ENCODE data around the gene PTH1R. TPM values are rescaled to one million over a fixed set of nuclear protein-coding genes. Genes with fewer than 3 reads are reported as not detected.
A peak's percentile ranks its signal among the peaks of the same experiment; 100 is the strongest.

The PTH1R gene
- polyA plus RNA-seq, 1 experiment, result 2.1 TPM

- DNase-seq (ENCODE audit: low read depth), result no peak
- Histone ChIP-seq H3K27me3 (ENCODE audit: control insufficient read depth, insufficient read depth, low read length) (peaks cover 5% of the 10 kb centered on the region), H3K36me3 (ENCODE audit: control insufficient read depth, insufficient read depth, low read length) (no peaks in the 10 kb centered on the region), H3K4me3 (ENCODE audit: low read depth, low read length) (no peak overlapping the region)
- TF ChIP-seq CTCF (IDR thresholded peaks at IDR 0.05; ENCODE audit: insufficient read depth, low read depth, low read length), result no peak
- POLR2A ChIA-PET, result no interaction called here
- CTCF ChIA-PET, result interaction anchor here (1.0 to 12.4 kb wide), 3 partner anchors 13 to 24 kb away, joined by 3 to 70 read pairs (median 5); no protein-coding TSS in a partner anchor
These were observed 13.6 kb downstream of the PTH1R start for GRCh38 chr3:46891132-46891531.

GRCh38 chr3:46892285-46893145 is 15.0 kb downstream of the PTH1R start:
- ChIA-PET POLR2A (no interaction called here), CTCF (interaction anchor here (1.1 to 12.4 kb wide), 5 partner anchors 17 to 186 kb away, joined by 3 to 70 read pairs (median 5); partner anchors contain the start of gene MYL3)
- Histone ChIP-seq H3K36me3 (ENCODE audit: control insufficient read depth, insufficient read depth, low read length) (no peaks in the 10 kb centered on the region), H3K27me3 (ENCODE audit: control insufficient read depth, insufficient read depth, low read length) (peaks cover 6% of the 10 kb centered on the region), H3K4me3 (ENCODE audit: low read depth, low read length) (peak overlapping the region; percentile 37)
- no peak for DNase-seq (ENCODE audit: low read depth)
- TF ChIP-seq CTCF (IDR thresholded peaks at IDR 0.05; ENCODE audit: insufficient read depth, low read depth, low read length), result peak; percentile 11; the same call in 1 of the 2 replicates

- no peak for DNase-seq (ENCODE audit: low read depth)
These were observed 15.7 kb downstream of the PTH1R start for GRCh38 chr3:46893146-46893748.

GRCh38 chr3:46893763-46894162 is 16.2 kb downstream of the PTH1R start:
- TF ChIP-seq CTCF (IDR thresholded peaks at IDR 0.05; ENCODE audit: insufficient read depth, low read depth, low read length), result no peak
- POLR2A ChIA-PET, result no interaction called here
- Histone ChIP-seq H3K27me3 (ENCODE audit: control insufficient read depth, insufficient read depth, low read length) (peaks cover 6% of the 10 kb centered on the region; the same call in 1 of the 2 replicates), H3K4me3 (ENCODE audit: low read depth, low read length) (no peak overlapping the region), H3K36me3 (ENCODE audit: control insufficient read depth, insufficient read depth, low read length) (no peaks in the 10 kb centered on the region)
- CTCF ChIA-PET, result interaction anchor here (0.6 to 12.4 kb wide), 8 partner anchors 8 to 481 kb away, joined by 3 to 70 read pairs (median 10); partner anchors contain the start of gene MYL3
- no peak for DNase-seq (ENCODE audit: low read depth)

More at GRCh38 chr3:46893146-46893748, 15.7 kb downstream of the PTH1R start:
- no peak for TF ChIP-seq CTCF (IDR thresholded peaks at IDR 0.05; ENCODE audit: insufficient read depth, low read depth, low read length)
- Histone ChIP-seq H3K36me3 (ENCODE audit: control insufficient read depth, insufficient read depth, low read length) (no peaks in the 10 kb centered on the region), H3K27me3 (ENCODE audit: control insufficient read depth, insufficient read depth, low read length) (peaks cover 6% of the 10 kb centered on the region), H3K4me3 (ENCODE audit: low read depth, low read length) (no peak overlapping the region)
- CTCF ChIA-PET, result interaction anchor here (0.6 to 12.4 kb wide), 7 partner anchors 7 to 481 kb away, joined by 3 to 70 read pairs (median 12); partner anchors contain the start of gene MYL3
- POLR2A ChIA-PET, result no interaction called here

GRCh38 chr3:46894256-46894655 is 16.7 kb downstream of the PTH1R start:
- no peak for TF ChIP-seq CTCF (IDR thresholded peaks at IDR 0.05; ENCODE audit: insufficient read depth, low read depth, low read length)
- POLR2A ChIA-PET, result no interaction called here
- DNase-seq (ENCODE audit: low read depth), result no peak
- H3K36me3 ChIP-seq (ENCODE audit: control insufficient read depth, insufficient read depth, low read length), result no peaks in the 10 kb centered on the region
- no peak overlapping the region for H3K4me3 ChIP-seq (ENCODE audit: low read depth, low read length)
- H3K27me3 ChIP-seq (ENCODE audit: control insufficient read depth, insufficient read depth, low read length), result peaks cover 5% of the 10 kb centered on the region; the same call in 1 of the 2 replicates
- CTCF ChIA-PET, result interaction anchor here (0.8 to 4.8 kb wide), 17 partner anchors 8 to 198 kb away, joined by 3 to 55 read pairs (median 10); partner anchors contain the start of genes NBEAL2 and PTH1R
